Adipocyte (in vitro differentiated cells): ENCODE results near the gene DCDC2B.

Source experiments
- DNase-seq: peaks from one replicate; pipeline ENCODE4 v3.0.0-alpha.2; 2015; ENCODE audit warnings: low read depth
- H3K27me3 ChIP-seq: replicated peaks from 2 replicates; pipeline ENCODE4 v1.7.0; 2013; ENCODE audit warnings: mild to moderate bottlenecking, low read length, moderate library complexity; ENCODE audit not compliant: control insufficient read depth, insufficient read depth
- H3K36me3 ChIP-seq: 2 replicates; pipeline ENCODE4 v1.7.0; 2013; ENCODE audit warnings: low read length, mild to moderate bottlenecking, moderate library complexity; ENCODE audit not compliant: control insufficient read depth, insufficient read depth, severe bottlenecking
- H3K4me1 ChIP-seq: 2 replicates; pipeline ENCODE4 v1.7.0; 2013; ENCODE audit warnings: mild to moderate bottlenecking, low read length, moderate library complexity; ENCODE audit not compliant: control insufficient read depth, insufficient read depth
- H3K4me3 ChIP-seq: 2 replicates; pipeline ENCODE4 v1.7.0; 2013; ENCODE audit warnings: mild to moderate bottlenecking, low read length, moderate library complexity
- H3K9ac ChIP-seq: 2 replicates; pipeline ENCODE4 v1.7.0; 2013; ENCODE audit warnings: mild to moderate bottlenecking, low read length, moderate library complexity
- H3K9me3 ChIP-seq: 2 replicates; pipeline ENCODE4 v1.7.0; 2013; ENCODE audit warnings: mild to moderate bottlenecking, low read length, moderate library complexity; ENCODE audit not compliant: control insufficient read depth

Gene DCDC2B

GRCh38 chr1:32232558-32233304, 23.8 kb downstream of the DCDC2B start:
- peaks cover 46% of the 10 kb centered on the region for H3K36me3 ChIP-seq

GRCh38 chr1:32234792-32235191, 25.9 kb downstream of the DCDC2B start:
- peaks cover 23% of the 10 kb centered on the region for H3K4me1 ChIP-seq
- H3K9ac ChIP-seq, result no peak overlapping the region
- DNase-seq, result no peak
- peaks cover 28% of the 10 kb centered on the region for H3K36me3 ChIP-seq
- H3K4me3 ChIP-seq, result no peak overlapping the region
- no peaks in the 10 kb centered on the region for H3K9me3 ChIP-seq
- no peaks in the 10 kb centered on the region for H3K27me3 ChIP-seq

More at GRCh38 chr1:32232558-32233304, 23.8 kb downstream of the DCDC2B start:
- DNase-seq, result no peak
- H3K9me3 ChIP-seq, result no peaks in the 10 kb centered on the region
- peaks cover 23% of the 10 kb centered on the region for H3K4me1 ChIP-seq
- H3K4me3 ChIP-seq, result no peak overlapping the region
- no peaks in the 10 kb centered on the region for H3K27me3 ChIP-seq
- no peak overlapping the region for H3K9ac ChIP-seq

- no peak for DNase-seq
- peaks cover 39% of the 10 kb centered on the region for H3K4me1 ChIP-seq
- H3K4me3 ChIP-seq, result no peak overlapping the region
- no peaks in the 10 kb centered on the region for H3K9me3 ChIP-seq
- no peak overlapping the region for H3K9ac ChIP-seq
- H3K27me3 ChIP-seq, result no peaks in the 10 kb centered on the region
- no peaks in the 10 kb centered on the region for H3K36me3 ChIP-seq
Observed at GRCh38 chr1:32239337-32239736, 30.4 kb downstream of the DCDC2B start.

GRCh38 chr1:32239790-32240139, 30.9 kb downstream of the DCDC2B start:
- Histone ChIP-seq H3K4me3 (peak overlapping the region; percentile 83), H3K9me3 (no peaks in the 10 kb centered on the region), H3K4me1 (peaks cover 35% of the 10 kb centered on the region), H3K9ac (peak overlapping the region; percentile 85), H3K36me3 (no peaks in the 10 kb centered on the region), H3K27me3 (no peaks in the 10 kb centered on the region)
- DNase-seq, result no peak

GRCh38 chr1:32240140-32240951, 31.5 kb downstream of the DCDC2B start:
- no peaks in the 10 kb centered on the region for H3K27me3 ChIP-seq
- peaks cover 30% of the 10 kb centered on the region for H3K4me1 ChIP-seq
- peak overlapping the region; percentile 85 for H3K9ac ChIP-seq
- peak; percentile 76 for DNase-seq
- H3K9me3 ChIP-seq, result no peaks in the 10 kb centered on the region
- H3K4me3 ChIP-seq, result peak overlapping the region; percentile 83
- H3K36me3 ChIP-seq, result no peaks in the 10 kb centered on the region

GRCh38 chr1:32241001-32241763, 32.3 kb downstream of the DCDC2B start:
- peak; percentile 74 for DNase-seq
- Histone ChIP-seq H3K4me1 (peaks cover 22% of the 10 kb centered on the region), H3K9ac (peak overlapping the region; percentile 85), H3K27me3 (no peaks in the 10 kb centered on the region), H3K9me3 (no peaks in the 10 kb centered on the region), H3K4me3 (peak overlapping the region; percentile 83), H3K36me3 (no peaks in the 10 kb centered on the region)

- no peak for DNase-seq
- H3K27me3 ChIP-seq, result no peaks in the 10 kb centered on the region
- no peaks in the 10 kb centered on the region for H3K9me3 ChIP-seq
Observed at GRCh38 chr1:32242341-32242851, 33.5 kb downstream of the DCDC2B start.

GRCh38 chr1:32246888-32247273, 38.0 kb downstream of the DCDC2B start, which contains the start of gene FAM167B:
TSS of gene FAM167B (plus strand) at chr1:32247222. CDS start at chr1:32247422, 200 bp downstream.
- Histone ChIP-seq H3K4me3 (no peak within 1 kb of the TSS), H3K27me3 (no peaks in the 10 kb centered on the region), H3K9me3 (no peaks in the 10 kb centered on the region), H3K36me3 (no peaks in the 10 kb centered on the region), H3K4me1 (peaks cover 17% of the 10 kb centered on the region), H3K9ac (peak within 1 kb of the TSS; percentile 9)
- DNase-seq, result peak; percentile 66

More at GRCh38 chr1:32242341-32242851, 33.5 kb downstream of the DCDC2B start:
- Histone ChIP-seq H3K36me3 (no peaks in the 10 kb centered on the region), H3K4me3 (no peak overlapping the region), H3K4me1 (peaks cover 26% of the 10 kb centered on the region), H3K9ac (no peak overlapping the region)

- Histone ChIP-seq H3K9ac (peak overlapping the region; percentile 9), H3K4me3 (no peak overlapping the region), H3K36me3 (no peaks in the 10 kb centered on the region), H3K27me3 (no peaks in the 10 kb centered on the region), H3K9me3 (no peaks in the 10 kb centered on the region), H3K4me1 (peaks cover 17% of the 10 kb centered on the region)
- DNase-seq, result no peak
Observed at GRCh38 chr1:32247452-32247851, 38.6 kb downstream of the DCDC2B start.

GRCh38 chr1:32247983-32248889, 39.3 kb downstream of the DCDC2B start:
- Histone ChIP-seq H3K9ac (no peak overlapping the region), H3K27me3 (no peaks in the 10 kb centered on the region), H3K36me3 (no peaks in the 10 kb centered on the region), H3K9me3 (no peaks in the 10 kb centered on the region), H3K4me3 (no peak overlapping the region), H3K4me1 (peaks cover 17% of the 10 kb centered on the region)
- DNase-seq, result peak; percentile 66
